Lung microvascular endothelial cell (primary cell): ENCODE results near the gene IQCH. TPM values are rescaled to one million over a fixed set of nuclear protein-coding genes. Genes with fewer than 3 reads are reported as not detected.

Experiments
- DNase-seq, 2 donors: peaks; one replicate each; pipeline versions ENCODE4 v3.0.0 to v3.0.0-alpha.2; 2010; ENCODE audit warnings: low read depth in 2 of 2
- total RNA-seq: library from RNA; depleted of rRNA; stranded (reverse); fragments of >200 nt; gene quantifications from 2 replicates; pipeline ENCODE4 v1.2.1, GENCODE V29; 2014

The IQCH gene
- total RNA-seq, 1 donor from 2014 or later: 0.40 TPM

DNA sequence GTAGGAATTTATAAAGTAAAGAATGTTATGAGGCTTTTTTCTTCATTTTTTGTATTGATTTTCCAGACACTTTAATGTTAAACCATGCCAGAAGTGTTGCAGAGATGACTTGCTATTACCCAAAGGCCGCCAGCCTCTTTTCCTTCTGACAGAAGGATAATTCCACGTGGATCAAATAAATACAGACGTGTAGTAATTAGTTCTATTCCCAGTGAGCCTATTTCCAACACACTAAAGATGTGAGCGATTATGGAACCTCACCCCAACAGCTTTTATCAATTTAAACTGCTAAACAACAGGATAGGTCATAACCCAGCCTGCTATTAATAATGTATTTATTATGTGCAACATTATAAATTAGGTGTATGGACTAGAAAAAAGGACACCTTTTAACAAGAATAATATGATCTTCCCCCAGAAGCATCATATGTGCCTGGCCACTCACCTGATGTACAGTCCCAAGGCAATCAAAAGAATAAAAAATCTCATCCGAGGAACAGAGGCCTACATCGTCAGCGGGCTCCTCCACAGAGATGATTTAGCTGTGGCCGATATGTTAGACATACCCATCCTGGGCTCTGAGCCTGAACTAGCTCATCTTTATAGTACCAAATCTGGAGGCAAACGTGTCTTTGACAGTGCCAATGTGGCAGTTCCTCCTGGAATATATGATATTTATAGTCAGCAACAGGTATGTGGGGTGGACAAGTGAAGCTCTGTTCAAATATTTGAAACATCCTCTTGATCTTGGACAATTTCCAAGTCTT lies 140.5 kb downstream of the IQCH start:
- no peak for DNase-seq

GRCh38 chr15:67396114-67396513 lies 141.5 kb downstream of the IQCH start:
- no peak for DNase-seq

- DNase-seq: no peak
Observed at GRCh38 chr15:67397139-67397538, 142.6 kb downstream of the IQCH start.

GRCh38 chr15:67399925-67400324 lies 145.3 kb downstream of the IQCH start:
- DNase-seq: no peak

DNA sequence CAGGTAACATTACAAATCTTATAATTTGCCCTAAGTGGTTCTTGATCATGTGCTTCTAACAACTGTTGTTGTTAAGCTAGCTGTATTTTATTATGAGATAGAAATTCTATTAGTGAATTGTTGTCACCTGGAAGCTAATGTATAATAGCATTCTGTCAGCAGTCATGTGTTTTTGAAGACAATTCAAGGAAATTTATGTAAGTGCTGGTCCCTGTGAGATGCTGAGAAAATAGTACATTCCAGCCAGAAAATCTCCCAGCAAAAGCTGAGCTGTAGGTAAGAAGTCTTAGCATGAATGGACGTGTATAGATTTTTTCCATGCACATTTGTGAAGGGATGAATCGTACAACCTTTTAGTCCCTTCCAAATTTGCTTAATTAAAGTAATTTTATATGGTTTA lies 146.3 kb downstream of the IQCH start:
- DNase-seq: no peak

GRCh38 chr15:67401336-67401735 lies 146.8 kb downstream of the IQCH start:
- no peak for DNase-seq

- DNase-seq: no peak
Observed at GRCh38 chr15:67403428-67404154, 149.0 kb downstream of the IQCH start.

GRCh38 chr15:67405208-67406191 lies 150.9 kb downstream of the IQCH start:
- no peak for DNase-seq

DNA sequence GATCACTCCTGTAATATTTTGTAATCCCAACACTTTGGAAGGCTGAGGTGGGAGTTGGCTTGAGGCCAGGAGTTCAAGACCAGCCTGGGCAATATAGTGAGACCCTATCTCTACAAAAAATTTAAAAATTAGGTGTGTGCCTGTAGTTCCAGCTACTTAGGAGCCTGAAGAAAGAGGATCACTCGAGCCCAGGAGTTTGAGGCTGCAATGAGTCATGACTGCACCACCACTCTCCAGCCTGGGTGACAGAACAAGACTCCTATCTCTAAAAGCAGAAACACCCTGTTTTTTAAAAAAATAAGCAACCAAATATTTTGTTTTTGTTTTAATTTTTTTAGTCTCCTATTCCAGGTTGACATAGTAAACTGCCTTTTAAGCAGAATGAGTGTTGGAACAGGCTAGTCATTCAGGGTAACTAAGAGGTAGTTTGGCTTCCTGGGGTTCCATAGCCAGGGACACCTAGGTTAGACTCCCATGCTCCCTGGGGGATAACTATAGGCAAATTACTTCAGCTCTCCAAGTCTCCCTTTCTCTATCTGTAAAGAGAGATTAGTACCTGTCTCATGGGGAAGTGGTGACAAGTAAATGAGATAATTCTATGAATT lies 151.8 kb downstream of the IQCH start:
- no peak for DNase-seq

- DNase-seq: no peak
Observed at GRCh38 chr15:67407786-67408185, 153.2 kb downstream of the IQCH start.

DNA sequence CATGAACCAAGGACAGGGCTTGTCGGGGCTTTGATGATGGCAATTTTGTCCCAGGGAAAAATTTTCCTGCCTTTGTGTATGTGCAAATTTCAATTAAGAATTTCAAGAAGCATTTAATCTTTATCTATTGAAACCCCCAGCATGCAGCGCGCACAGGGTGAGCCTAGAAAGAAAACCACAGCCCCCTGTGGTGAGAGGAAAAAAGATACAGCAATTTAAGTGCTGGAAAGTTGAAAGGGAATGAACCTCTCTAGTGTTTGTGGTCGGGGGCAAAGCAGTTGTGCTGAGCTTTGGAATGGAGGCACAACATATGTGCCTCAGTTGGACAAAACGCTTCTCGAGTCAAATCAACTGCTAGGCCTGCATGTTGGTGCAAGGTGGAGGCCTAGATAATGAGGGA lies 154.6 kb downstream of the IQCH start:
- no peak for DNase-seq

DNA sequence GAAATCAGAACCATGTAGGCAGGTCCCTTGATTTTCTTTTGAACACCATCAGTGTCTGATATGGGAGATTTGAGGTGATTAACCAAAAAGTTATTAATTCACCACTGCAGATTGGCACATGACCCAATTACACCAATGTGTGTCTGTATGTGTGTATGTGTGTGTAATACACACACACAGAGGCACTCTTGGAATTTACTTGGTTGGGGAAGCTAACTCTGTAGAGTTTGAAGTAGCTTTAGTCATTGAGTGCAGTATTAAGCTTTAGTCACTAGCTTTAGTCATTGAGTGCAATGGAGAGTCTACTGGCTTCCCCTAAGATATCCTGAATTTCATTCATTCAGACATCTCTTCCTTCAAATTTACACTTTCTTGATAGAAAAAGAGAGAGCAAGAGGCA lies 156.9 kb downstream of the IQCH start:
- DNase-seq: no peak

GRCh38 chr15:67413770-67414390 lies 159.3 kb downstream of the IQCH start:
- peak in 1 of 2 donors; percentile 78 for DNase-seq

- no peak for DNase-seq
Observed at GRCh38 chr15:67415181-67415580, 160.6 kb downstream of the IQCH start.

- DNase-seq: no peak
Observed at GRCh38 chr15:67416891-67417290, 162.3 kb downstream of the IQCH start.

- no peak for DNase-seq
Observed at GRCh38 chr15:67419705-67420104, 165.1 kb downstream of the IQCH start.

DNA sequence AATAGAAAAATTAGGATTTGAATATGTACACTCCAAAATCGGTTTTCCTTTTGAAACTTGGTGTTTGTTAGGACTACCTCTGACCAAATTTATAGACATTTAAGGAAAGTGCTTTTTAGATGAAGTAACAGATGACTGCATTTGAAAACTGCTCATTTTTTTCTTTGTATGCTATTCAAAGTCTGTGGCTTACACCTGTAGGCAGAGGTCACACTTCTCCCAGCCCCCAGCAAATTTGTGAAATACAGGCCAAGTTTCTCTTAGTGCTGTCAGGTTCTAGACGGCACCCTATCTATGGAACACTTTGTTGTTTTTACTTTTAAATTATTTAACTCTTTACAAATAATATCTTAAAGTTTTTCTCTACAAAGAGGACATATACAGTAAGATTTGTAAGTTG lies 165.6 kb downstream of the IQCH start:
- no peak for DNase-seq

DNA sequence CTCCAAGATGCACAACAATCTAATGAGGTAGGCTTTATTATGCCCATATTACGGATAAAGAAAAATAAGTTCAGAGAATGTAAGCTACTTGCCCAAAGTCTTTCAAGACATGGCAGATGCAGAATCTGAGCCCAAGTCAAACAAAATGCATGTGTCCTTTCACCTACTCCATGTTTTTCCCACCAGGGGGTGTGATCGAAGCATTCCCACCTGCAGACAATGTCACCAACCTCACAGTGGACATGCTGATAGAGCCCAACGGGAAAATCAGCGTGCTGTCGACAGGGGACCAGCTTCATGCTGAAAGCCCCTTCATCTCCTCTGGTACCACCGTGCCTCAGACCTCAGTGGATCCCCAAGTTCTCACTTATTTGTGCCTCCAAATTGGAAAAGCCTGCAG lies 166.5 kb downstream of the IQCH start:
- DNase-seq: no peak

DNA sequence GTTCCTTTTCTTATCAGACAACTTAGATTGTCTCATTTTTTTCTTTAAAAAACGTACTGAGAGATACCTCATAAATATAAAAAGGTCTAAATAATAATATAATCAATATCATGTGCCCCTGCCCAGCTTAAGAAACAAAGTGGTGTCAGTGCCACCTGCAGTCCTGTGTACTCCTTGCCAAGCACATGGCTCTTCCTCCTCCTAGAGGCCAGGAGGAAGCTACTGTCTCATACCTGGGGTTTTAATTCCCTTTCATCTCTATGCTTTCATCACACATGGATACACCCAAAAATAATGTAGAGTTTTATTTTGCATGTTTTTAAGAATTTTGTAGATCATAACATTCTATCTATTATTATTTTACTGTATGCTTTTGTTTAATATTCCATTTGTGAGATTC lies 167.7 kb downstream of the IQCH start:
- DNase-seq: no peak

DNA sequence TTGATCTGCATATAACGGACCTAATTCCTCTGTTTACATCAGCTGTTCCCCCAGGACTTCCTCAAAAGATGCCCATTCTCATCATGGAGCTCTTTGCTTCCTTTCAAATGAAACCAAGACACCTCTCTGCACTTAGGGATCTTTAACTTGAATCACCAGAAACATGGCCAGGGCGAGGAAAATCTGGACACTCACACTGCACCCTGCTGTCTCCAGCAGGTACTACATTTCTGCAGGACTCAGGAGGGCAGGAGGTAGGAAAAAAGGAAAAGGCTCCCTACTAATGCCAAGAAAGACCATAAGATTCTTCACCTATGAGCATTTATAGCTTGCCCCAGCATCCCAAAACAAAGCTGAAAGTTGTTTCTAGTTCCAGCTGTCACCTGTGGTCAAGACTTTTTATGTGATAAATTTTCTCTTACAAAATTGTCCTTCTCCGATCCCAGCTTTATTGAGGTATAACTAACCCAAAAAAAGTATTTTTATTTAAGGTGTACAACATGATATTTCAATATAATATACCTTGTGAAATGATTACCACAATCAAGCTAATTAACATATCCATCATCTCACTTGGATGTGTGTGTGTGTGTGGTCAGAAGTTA lies 179.0 kb downstream of the IQCH start:
- peak; percentile 55 to 67 for DNase-seq
